GM19452 (cell line): Measurements from ENCODE around the gene ARHGAP22.

ENCODE experiments used
- ATAC-seq: cut with Tn5 transposase; IDR thresholded peaks from one replicate; pipeline ENCODE4 v1.9.1; 2021; ENCODE audit not compliant: unreplicated experiment

Gene ARHGAP22

GRCh38 chr10:48501226-48501625 lies 103.6 kb downstream of the ARHGAP22 start:
- no peak for ATAC-seq

- ATAC-seq: no peak
Measured at GRCh38 chr10:48500771-48501170, 104.1 kb downstream of the ARHGAP22 start.

GRCh38 chr10:48498940-48499510 lies 105.8 kb downstream of the ARHGAP22 start:
- ATAC-seq: no peak

- ATAC-seq: no peak
Measured at GRCh38 chr10:48497780-48498770, 106.8 kb downstream of the ARHGAP22 start.

GRCh38 chr10:48496831-48497779 lies 107.8 kb downstream of the ARHGAP22 start:
- no peak for ATAC-seq

DNA sequence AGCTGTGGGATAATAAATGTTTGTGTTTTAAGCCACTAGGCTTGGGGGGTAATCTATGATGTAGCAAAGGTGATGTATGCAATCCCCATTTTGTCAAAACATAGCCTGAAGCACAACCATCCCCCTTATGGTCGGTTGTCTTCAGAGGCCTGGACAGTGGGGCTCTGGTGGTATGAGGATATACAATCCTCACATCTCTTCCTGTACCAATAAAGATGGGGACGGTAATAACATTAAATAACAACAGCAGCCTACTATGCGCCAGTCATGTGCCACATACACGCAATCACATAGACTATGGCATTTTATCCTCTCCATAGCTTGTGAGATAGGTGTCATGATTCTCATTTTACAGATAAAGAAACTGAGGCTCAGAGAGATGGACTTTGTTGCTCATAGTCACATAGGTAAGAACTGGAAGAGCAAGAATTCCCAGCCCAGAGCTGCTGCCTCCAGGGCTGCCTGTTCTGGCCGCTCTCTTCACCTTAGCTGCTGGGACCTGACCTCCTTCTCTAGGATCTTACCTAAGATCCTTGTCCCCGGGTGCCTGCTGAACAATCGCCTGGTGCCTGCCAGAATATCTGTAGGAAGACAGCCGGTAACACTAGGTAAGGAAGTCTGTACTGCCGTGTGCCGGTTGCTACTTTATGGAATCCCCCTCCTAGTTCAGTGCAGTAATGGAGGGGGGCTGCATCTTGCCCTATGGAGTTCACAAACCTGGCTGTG lies 108.6 kb downstream of the ARHGAP22 start:
- ATAC-seq: no peak

GRCh38 chr10:48495282-48496045 lies 109.4 kb downstream of the ARHGAP22 start:
- no peak for ATAC-seq

DNA sequence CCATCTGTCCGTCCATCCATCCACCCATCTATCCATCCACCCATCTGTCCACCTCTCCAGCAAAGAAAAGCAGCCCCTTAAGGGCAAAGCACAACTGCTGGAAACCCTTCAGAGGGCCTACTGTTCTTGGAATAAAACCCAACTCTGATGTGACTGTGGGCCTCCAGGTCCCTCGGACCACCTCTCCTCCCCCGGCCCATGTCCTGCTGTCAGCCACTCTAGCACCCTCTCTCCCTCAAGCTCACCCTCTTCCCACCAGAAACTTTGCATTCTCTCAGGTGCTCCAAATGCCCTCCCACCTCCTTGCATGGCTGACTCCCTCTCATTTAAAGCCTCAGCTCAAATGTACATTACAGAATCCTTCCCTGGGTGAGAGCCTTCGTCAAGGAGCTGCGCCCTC lies 110.3 kb downstream of the ARHGAP22 start:
- no peak for ATAC-seq

DNA sequence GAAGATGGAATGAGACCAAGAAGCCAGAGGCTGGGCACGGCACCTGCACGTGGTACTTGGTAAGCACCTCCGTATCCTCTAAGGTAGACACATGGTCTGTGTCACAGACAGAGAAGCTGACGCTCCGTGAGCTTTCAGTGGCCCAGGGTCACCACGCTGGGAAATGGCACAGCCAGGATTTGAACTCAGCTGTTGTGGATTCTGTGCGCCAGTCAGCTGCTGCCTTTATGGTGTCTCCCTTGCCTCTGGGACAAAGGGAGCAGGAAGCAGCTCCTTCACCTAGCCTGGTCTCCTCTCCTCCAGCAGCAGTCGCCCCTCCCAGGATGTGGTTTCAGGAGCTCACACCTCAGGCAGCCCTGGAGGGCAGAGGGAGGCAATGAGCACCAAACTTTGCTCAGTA lies 110.8 kb downstream of the ARHGAP22 start:
- ATAC-seq: no peak

DNA sequence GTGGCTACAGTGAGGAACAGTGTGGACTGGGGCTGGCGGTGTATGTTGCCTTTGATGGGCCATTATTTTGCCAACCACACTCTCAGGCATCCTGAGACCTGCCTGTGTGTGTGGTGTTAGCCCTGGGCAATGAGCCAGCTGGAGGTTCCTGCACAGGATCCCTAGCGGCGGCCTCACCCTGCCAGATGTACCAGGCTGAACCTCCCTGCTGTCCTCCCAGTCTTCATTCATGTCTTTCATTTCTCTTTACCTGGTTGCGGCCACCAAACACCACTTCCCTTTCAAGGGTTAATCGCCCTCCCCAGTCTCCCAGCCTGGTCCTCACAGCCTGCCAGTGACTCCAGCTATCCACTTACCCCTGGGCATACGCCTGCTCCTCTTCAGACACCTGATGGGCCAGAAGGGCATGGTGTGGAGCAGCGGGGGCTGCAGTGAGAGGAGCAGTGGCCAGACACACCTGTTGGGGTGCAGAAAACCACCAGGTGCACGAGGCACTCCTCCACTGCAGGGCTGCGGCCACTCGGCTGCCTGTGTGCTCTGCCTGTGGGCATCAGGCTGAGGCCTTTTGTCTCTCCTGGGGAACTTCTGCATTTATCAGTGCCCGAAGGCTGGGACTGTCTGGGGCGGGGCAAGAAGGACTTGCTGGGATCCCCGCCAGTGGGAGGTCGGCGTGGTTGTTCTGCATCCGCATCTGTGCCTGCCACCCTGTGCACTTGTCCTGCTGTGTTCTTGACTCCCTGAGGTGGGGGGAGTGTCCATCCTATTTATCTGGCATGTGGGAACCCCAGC lies 111.6 kb downstream of the ARHGAP22 start:
- ATAC-seq: no peak

- no peak for ATAC-seq
Measured at GRCh38 chr10:48492201-48492600, 112.7 kb downstream of the ARHGAP22 start.

DNA sequence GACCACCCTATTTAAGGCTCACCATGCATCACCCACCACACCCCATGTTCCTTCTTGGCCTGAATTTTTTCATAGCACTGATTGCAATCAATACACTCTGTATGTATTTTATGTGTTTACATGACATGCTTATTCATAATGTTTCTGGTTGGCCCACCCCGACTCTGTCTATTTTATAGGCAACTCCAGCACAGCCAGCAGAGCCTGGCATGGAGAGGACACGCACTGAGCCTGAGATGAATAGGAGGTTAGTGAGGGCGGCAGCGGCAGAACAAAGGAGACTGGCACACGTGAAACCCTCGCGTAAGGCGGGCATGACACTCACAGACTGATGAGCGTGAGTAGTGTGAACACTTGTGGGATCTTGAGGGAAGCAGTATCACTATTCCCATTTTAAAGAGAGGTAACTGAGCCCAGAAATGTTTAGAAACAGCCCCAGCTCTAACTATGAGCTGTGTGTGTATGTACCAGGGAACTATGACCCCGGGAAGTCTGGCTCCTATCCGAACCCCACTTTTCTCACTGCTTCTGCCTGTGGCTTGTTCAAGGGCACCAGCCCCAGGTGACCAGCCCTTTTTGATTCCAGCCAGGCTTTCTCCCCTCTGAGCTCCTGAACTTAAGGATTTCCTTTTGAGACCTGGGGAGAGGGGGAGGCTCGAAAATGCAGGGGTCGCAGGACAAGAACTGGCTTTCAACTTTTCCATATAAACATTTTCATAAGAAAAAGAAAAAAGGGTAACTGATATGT lies 113.3 kb downstream of the ARHGAP22 start:
- ATAC-seq: no peak

- ATAC-seq: no peak
Measured at GRCh38 chr10:48490946-48491345, 113.9 kb downstream of the ARHGAP22 start.

DNA sequence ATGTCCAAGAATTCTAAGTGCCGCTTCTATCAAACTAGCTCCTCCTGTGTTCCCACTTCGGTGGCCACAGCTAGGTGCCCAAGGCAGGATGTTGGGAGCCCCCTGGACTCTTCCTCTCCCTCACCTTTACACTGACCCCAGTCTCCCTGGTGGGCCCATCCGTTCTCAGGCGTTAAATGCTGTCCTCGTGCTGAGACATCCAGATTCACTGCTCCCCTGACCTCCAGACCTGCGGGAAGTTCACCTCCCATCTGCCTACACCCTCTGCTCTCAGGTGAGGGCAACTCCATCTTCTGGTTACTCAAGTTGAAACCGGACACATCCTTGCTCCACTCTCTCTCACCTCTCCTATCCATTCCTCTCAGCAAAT lies 114.3 kb downstream of the ARHGAP22 start:
- no peak for ATAC-seq

- ATAC-seq: no peak
Measured at GRCh38 chr10:48489099-48489498, 115.8 kb downstream of the ARHGAP22 start.

- ATAC-seq: no peak
Measured at GRCh38 chr10:48487244-48487643, 117.6 kb downstream of the ARHGAP22 start.

DNA sequence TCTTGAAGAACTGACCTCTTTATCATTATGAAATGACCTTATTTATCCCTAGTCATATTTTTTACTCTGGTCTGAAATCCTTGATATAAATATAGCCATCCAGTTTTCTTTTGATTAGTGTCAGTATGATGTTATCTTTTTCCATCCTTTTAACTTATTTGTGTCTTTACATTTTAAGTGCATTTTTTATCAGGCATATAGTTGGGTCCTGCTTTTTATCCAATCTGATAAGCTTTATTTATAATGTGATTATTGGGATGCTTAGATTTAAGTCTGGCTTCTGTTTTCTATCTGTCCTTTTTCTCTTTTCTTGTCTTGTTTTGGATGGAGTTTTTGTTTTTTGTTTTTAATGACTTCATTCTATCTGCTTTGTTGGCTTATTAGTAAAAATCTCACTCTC lies 119.2 kb downstream of the ARHGAP22 start:
- no peak for ATAC-seq

GRCh38 chr10:48484911-48485310 lies 120.0 kb downstream of the ARHGAP22 start:
- no peak for ATAC-seq
